ENCODE measurements around the gene RASA3.
"Not testable (repeated sequence)": the region's sequence is repeated elsewhere in the genome, so short reads cannot be mapped to it uniquely, and the experiment has no call there.

Gene RASA3

GRCh38 chr13:114132419-114133121 is at the start of gene RASA3:
Gene RASA3, minus strand, starts transcription at chr13:114132623. Its CDS starts 134 bp downstream, at chr13:114132489.
- peak; percentile 78 for DNase-seq

GRCh38 chr13:114179087-114179658 is 46.8 kb upstream of the RASA3 start, which contains the start of gene CFAP97D2:
Gene CFAP97D2, plus strand, starts transcription at chr13:114179257. Its CDS starts 74 bp downstream, at chr13:114179331.
- no peak for DNase-seq

- no peak for DNase-seq
Observed at GRCh38 chr13:114177245-114178010, 45.0 kb upstream of the RASA3 start.

GRCh38 chr13:114176359-114176902 is 44.0 kb upstream of the RASA3 start:
- DNase-seq: not testable (repeated sequence)

- no peak for DNase-seq
Observed at GRCh38 chr13:114174529-114174961, 42.1 kb upstream of the RASA3 start.

GRCh38 chr13:114173745-114174144 is 41.3 kb upstream of the RASA3 start:
- DNase-seq: no peak

- no peak for DNase-seq
Observed at GRCh38 chr13:114173272-114173671, 40.8 kb upstream of the RASA3 start.

- DNase-seq: no peak
Observed at GRCh38 chr13:114167885-114168284, 35.5 kb upstream of the RASA3 start.

- no peak for DNase-seq
Observed at GRCh38 chr13:114167426-114167825, 35.0 kb upstream of the RASA3 start.

GRCh38 chr13:114166381-114167131 is 34.1 kb upstream of the RASA3 start:
- no peak for DNase-seq

GRCh38 chr13:114164681-114165429 is 32.4 kb upstream of the RASA3 start:
- no peak for DNase-seq

- DNase-seq: no peak
Observed at GRCh38 chr13:114164053-114164452, 31.6 kb upstream of the RASA3 start.

- no peak for DNase-seq
Observed at GRCh38 chr13:114162533-114162922, 30.1 kb upstream of the RASA3 start.

GRCh38 chr13:114161644-114162532 is 29.5 kb upstream of the RASA3 start:
- DNase-seq: no peak

GRCh38 chr13:114161028-114161556 is 28.7 kb upstream of the RASA3 start:
- DNase-seq: peak; percentile 56

GRCh38 chr13:114158869-114159666 is 26.6 kb upstream of the RASA3 start:
- DNase-seq: not testable (repeated sequence)

- no peak for DNase-seq
Observed at GRCh38 chr13:114157869-114158495, 25.6 kb upstream of the RASA3 start.

- DNase-seq: no peak
Observed at GRCh38 chr13:114155926-114156883, 23.8 kb upstream of the RASA3 start.

Data from stimulated activated CD8-positive, alpha-beta memory T cell treated with anti-CD3 and anti-CD28 coated beads, Interleukin-4, amount 100 ng/mL, for 48 hours (primary cell).